Fibroblast of mammary gland (primary cell): Measurements from ENCODE around the gene GNB5.

ENCODE experiments used
- DNase-seq: peaks from one replicate; pipeline ENCODE4 v3.0.0-alpha.2; 2010; ENCODE audit warnings: low read depth
- H3K4me3 ChIP-seq: 2 replicates; pipeline ENCODE4 v1.5.1; 2011; ENCODE audit warnings: low read depth, mild to moderate bottlenecking, low read length, moderate library complexity; ENCODE audit not compliant: control insufficient read depth
- TF ChIP-seq, protein P1 (sequence below): conservative IDR thresholded peaks from 2 replicates; pipeline ENCODE4 v1.5.1; 2011; ENCODE audit warnings: low read depth, low read length, inconsistent platforms; ENCODE audit not compliant: control insufficient read depth, insufficient read depth

Gene GNB5

DNA sequence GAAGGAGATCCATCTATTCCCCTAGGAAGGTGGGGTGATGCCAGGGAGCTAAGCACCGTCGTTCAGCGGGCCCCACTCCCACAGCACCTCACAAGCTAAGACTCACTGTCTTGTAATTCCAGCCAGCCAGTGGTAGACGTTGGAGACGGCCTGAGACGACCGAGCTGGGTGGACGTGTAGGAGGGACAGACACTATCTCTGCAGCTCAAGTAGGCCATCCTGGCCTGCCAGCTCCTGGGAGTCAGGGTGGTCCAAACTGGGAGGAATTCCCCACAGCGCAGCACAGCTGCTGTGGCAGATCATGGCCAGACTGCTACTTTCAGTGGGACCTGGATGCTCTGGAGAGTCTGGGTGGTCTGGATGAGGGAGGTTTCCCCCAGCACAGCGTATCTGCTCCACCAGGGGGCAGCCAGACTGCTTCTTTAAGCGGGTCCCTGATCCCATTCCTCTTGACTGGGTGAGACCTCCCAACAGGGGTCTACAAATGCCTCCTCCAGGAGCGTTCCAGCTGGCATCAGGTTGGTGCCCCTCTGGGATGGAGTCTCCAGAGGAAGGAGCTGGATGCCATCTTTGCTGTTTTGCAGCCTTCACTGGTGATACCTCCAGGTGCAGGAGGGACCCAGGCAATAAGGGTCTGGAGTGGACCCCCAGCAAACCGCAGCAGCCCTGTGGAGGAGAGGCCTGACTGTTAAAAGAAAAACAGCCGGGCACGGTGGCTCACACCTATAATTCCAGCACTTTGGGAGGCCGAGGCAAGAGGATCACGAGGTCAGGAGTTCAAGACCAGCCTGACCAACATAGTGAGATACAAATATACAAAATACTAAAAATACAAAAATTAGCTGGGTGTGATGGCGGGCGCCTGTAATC, 27.6 kb downstream of the GNB5 start:
- no peak overlapping the region for H3K4me3 ChIP-seq
- no peak for DNase-seq
- TF ChIP-seq, protein P1, sequence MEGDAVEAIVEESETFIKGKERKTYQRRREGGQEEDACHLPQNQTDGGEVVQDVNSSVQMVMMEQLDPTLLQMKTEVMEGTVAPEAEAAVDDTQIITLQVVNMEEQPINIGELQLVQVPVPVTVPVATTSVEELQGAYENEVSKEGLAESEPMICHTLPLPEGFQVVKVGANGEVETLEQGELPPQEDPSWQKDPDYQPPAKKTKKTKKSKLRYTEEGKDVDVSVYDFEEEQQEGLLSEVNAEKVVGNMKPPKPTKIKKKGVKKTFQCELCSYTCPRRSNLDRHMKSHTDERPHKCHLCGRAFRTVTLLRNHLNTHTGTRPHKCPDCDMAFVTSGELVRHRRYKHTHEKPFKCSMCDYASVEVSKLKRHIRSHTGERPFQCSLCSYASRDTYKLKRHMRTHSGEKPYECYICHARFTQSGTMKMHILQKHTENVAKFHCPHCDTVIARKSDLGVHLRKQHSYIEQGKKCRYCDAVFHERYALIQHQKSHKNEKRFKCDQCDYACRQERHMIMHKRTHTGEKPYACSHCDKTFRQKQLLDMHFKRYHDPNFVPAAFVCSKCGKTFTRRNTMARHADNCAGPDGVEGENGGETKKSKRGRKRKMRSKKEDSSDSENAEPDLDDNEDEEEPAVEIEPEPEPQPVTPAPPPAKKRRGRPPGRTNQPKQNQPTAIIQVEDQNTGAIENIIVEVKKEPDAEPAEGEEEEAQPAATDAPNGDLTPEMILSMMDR: peak; percentile 15

DNA sequence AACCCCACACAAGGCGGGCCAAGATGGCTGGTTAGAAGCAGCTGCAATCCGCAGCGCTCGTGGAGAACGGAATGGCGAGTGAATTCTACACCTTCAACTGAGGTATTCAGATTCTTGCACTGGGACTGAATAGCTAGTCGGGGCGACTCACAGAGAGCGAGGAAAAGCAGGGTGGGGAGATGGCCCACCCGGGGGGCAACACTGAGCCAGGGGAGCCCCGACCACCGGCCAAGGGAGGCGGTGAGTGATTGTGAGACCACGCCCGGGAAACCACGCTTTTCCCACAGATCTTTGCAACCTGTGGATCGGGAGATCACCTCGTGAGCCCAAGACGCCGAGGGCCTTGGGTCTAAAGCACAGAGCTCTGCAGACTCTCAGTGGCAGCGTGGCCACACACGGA, 28.3 kb downstream of the GNB5 start:
- no peak for DNase-seq
- TF ChIP-seq, protein P1: no peak

DNA sequence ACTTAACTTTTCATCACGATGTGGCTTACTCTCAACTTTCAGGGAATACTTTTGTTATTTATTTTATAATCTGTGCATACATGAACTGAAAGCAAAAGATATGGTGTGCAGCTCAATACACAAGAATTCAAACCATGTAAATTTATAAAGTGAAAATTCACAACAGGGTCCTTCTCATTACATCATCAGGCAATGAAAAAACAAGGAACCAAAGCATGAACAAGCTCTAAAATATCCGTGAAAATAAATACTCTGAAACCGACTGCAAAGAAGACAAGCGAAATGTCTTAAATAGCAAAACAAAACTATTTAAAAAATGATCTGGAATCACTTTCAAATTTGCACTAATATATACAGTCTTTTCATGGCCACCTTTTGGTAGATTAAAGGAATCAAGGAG, 28.9 kb downstream of the GNB5 start:
- DNase-seq: no peak
- TF ChIP-seq, protein P1: no peak

More for the DNA sequence above, 28.3 kb downstream of the GNB5 start:
- H3K4me3 ChIP-seq: no peak overlapping the region

DNA sequence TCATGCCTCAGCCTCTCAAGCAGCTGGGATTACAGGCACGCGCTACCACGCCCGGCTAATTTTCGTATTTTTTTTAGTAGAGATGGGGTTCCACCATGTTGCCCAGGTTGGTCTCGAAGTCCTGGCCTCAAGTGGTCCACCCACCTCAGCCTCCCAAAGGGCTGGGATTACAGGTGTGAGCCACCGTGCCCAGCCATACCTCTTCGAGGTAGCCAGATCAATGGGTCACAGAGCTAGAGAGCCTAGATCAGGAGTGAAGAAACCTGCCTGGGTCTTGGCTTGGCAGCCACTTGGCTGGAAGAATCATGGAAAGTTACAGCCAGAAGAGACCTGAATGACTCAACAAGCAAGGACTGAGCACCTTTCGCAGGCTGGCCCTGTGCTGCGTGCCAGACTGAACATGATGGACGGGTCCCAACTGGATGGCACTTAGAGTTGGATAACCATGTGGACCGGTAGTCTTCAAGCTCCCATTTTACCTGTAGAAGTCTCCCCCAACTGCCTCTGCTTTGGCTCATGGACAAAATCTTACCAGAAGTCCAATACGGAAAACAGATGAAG, 29.7 kb downstream of the GNB5 start:
- no peak for DNase-seq

More for the DNA sequence above, 28.9 kb downstream of the GNB5 start:
- no peak overlapping the region for H3K4me3 ChIP-seq

DNA sequence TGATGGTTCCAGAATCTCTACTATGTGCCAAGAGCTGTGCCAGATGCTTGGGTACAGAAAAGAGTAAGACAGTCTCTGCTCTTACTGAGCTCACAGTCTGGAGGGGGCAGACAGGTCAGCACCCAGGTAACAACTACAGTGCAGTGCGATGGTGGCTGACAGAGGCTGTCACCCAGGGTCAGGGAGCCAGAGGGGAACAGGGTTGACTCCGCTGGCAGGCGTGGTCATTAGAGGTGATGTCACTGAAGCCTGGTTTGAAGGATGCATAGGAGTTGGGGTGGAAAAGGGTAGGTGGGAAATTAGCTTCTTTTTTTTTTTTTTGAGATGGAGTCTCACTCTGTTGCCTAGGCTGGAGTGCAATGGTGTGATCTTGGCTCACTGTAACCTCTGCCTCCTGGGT, 31.5 kb downstream of the GNB5 start:
- no peak for DNase-seq
- TF ChIP-seq, protein P1: no peak
- no peak overlapping the region for H3K4me3 ChIP-seq

More for the DNA sequence above, 29.7 kb downstream of the GNB5 start:
- H3K4me3 ChIP-seq: no peak overlapping the region
- TF ChIP-seq, protein P1: no peak

DNA sequence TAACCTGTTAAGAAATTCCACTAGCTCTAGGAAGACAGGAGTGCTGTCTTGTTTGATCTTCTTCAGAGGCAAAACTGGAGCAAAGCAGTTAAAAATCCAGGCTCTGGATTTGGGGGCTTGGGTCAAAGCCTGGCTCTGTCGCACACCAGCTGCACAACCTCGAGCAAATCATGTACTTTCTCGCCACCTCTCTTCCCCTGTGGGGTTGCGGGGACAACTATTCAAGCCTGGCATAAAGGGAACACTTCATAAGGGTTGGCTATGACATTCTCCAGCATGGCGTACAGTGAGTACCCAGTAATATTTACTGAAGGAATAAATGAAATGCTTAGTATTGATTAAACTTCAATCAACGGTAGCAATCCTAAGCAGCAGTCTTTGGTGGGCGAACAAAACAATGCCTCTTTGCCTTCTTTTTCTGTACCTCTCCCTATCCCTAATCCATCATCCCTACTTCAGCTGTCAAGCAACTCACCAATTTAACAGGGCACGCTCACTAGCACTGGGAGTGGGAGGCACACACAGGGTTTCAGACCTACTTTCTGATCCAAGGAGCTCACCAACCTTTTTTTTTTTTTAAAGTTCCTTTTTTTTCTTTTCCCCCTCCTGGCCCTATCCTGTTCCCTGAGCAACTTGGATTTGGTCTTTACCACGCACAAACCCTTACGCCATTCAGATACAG, 33.0 kb downstream of the GNB5 start:
- TF ChIP-seq, protein P1: no peak
- DNase-seq: no peak
- H3K4me3 ChIP-seq: no peak overlapping the region
